Body of pancreas (tissue), 4 donors: ENCODE data around the gene PPP3R1. TPM values are rescaled to one million over a fixed set of nuclear protein-coding genes. Genes with fewer than 3 reads are reported as not detected.

ENCODE experiments used
- ATAC-seq: fragments of 150-250 bp; one replicate; pipeline ENCODE4 v1.9.1; 2016
- DNase-seq, 4 donors: peaks; one replicate each; pipeline ENCODE4 v3.0.0-alpha.2; 2019
- H3K27ac ChIP-seq, 4 donors: fragments of 200-600 bp; sonication (generic); 1 replicate in 3 of 4; 2 replicates in 1 of 4; pipeline versions ENCODE4 v1.5.1 to v1.6.1; 2016 to 2019; ENCODE audit warnings: mild to moderate bottlenecking in 1 of 4, mixed read lengths in 1 of 4, moderate library complexity in 1 of 4
- H3K27me3 ChIP-seq, 2 donors: fragments of 200-600 bp; sonication (generic); one replicate each; pipeline ENCODE4 v1.6.0; 2016; ENCODE audit warnings: mild to moderate bottlenecking in 1 of 2
- H3K36me3 ChIP-seq, 2 donors: fragments of 200-600 bp; sonication (generic); replicated peaks in 1 of 2; 2 replicates each; pipeline ENCODE4 v1.5.1; 2016; ENCODE audit warnings: low read depth in 2 of 2; ENCODE audit not compliant: insufficient read depth in 1 of 2
- H3K4me1 ChIP-seq: fragments of 200-600 bp; sonication (generic); one replicate; pipeline ENCODE4 v1.6.0; 2016
- H3K4me3 ChIP-seq, 2 donors: fragments of 200-600 bp; sonication (generic); 1 replicate in 1 of 2; 2 replicates in 1 of 2; pipeline ENCODE4 v1.5.1; 2016 to 2019
- H3K9me3 ChIP-seq, 3 donors: fragments of 200-600 bp; sonication (generic); 1 replicate in 2 of 3; 2 replicates in 1 of 3; pipeline ENCODE4 v1.5.1; 2016
- POLR2A ChIP-seq, 3 donors: fragments of 450-650 bp; IDR thresholded peaks; one replicate each; pipeline ENCODE4 v1.6.1; 2016; ENCODE audit warnings: antibody characterized with exemption in 3 of 3, mild to moderate bottlenecking in 2 of 3
- WGBS, 2 donors: methylation state at CpG; one replicate each; pipeline ENCODE4 v1.1.5; 2017; 5-methylcytosine and 5-hydroxymethylcytosine counted together
- intact Hi-C: fragments of 100-400 bp; cut with DNase I; formaldehyde crosslinking; loops from one replicate; pipeline ENCODE4 v1.15.1; 2023
- total RNA-seq, 2 donors: library from RNA; depleted of rRNA; stranded (reverse); fragments of >200 nt; gene quantifications; one replicate each; pipeline ENCODE4 v1.1.0, GENCODE V29; 2016
- TF ChIP-seq, protein P1 (sequence below), 7 experiments: fragments of 450-650 bp in 4 of 7; fragments of 200-600 bp in 3 of 7; sonication (generic) in 3 of 7; IDR thresholded peaks; one replicate each; pipeline ENCODE4 v1.5.1; 2016 to 2019; ENCODE audit warnings: antibody characterized with exemption in 7 of 7

The PPP3R1 gene
- total RNA-seq, 2 donors from 2014 or later, result 11.2 to 15.6 TPM

DNA sequence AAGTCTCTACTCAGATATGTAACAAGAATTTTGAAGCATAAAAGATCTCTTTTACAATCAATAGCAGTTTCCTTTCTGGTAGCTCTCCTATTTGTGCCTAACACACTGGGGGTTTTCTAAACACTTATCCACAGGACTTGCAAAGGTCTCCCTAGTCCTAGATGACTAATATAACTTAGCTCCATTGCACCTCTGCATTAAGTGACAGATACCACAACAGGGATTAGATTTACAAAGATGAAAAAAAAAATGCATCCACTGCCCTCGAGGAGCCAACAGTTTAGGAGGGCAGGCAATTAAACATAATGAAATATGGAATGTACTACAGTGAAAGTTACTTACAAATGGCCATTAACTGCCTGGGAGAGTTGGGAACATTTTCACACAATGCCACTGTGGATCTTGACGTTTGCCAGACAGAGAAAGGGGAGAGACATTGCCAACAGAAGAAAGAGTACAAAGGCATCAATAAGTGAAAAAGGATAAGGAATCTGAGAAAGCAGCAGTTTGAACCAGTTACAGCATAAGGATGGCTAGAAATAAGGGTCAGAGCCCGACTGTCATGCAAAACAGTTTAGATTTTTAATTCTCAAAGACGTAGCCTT lies 14.3 kb downstream of the PPP3R1 start:
- H3K27ac ChIP-seq, result no peak overlapping the region
- no peak overlapping the region for H3K4me3 ChIP-seq
- no peaks in the 10 kb centered on the region for H3K27me3 ChIP-seq
- intact Hi-C loops, result no loop called here
- ATAC-seq (no peak), DNase-seq (no peak)
- H3K36me3 ChIP-seq, result no peaks in the 10 kb centered on the region
- 29 to 32% methylated on average over 4 of the region's 4 CpGs for WGBS, 2 donors
- H3K4me1 ChIP-seq, result peaks cover 51% of the 10 kb centered on the region
- TF ChIP-seq, protein P1, sequence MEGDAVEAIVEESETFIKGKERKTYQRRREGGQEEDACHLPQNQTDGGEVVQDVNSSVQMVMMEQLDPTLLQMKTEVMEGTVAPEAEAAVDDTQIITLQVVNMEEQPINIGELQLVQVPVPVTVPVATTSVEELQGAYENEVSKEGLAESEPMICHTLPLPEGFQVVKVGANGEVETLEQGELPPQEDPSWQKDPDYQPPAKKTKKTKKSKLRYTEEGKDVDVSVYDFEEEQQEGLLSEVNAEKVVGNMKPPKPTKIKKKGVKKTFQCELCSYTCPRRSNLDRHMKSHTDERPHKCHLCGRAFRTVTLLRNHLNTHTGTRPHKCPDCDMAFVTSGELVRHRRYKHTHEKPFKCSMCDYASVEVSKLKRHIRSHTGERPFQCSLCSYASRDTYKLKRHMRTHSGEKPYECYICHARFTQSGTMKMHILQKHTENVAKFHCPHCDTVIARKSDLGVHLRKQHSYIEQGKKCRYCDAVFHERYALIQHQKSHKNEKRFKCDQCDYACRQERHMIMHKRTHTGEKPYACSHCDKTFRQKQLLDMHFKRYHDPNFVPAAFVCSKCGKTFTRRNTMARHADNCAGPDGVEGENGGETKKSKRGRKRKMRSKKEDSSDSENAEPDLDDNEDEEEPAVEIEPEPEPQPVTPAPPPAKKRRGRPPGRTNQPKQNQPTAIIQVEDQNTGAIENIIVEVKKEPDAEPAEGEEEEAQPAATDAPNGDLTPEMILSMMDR (IDR thresholded peaks at IDR 0.05), result no peak
- TF ChIP-seq POLR2A (IDR thresholded peaks at IDR 0.05), result no peak
- no peaks in the 10 kb centered on the region for H3K9me3 ChIP-seq

DNA sequence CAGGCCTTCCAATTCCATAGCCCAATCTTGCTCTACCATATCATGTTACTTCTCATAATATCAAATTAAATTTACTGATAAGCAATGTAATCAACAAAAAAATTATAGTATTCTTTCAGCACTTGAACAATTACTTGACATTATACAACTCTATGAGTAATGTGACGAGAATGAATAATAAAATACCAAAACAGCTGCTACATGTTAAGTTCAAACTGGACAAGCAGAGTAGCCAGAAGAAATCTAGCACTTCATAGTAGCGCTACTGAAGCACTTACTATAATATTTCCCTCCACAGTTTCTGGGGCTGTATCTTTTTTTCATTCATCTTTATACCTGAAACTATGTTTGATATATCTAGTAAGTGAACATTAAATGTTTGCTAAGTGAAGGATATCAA lies 14.9 kb downstream of the PPP3R1 start:
- H3K4me1 ChIP-seq, result peaks cover 55% of the 10 kb centered on the region
- TF ChIP-seq, protein P1 (IDR thresholded peaks at IDR 0.05), result no peak
- no peak for TF ChIP-seq POLR2A (IDR thresholded peaks at IDR 0.05)

DNA sequence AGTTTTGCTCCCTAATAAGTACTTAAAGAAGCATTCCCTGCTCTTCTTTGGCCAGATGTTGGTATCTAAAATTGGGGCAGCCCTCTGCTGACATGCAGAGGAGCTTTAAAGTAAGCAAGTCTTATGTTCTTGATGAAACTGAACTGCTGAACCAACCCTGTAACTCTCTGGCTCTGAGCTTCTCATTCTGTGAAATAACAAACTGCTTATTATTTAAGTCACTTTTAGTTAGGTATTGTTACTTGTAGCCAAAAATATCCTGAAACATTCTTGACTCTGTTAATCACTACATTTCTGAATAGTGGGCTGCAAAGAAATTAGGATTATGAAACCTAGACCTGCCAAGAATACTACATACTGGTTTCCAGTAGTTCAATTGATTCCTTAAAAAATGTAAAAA lies 15.5 kb downstream of the PPP3R1 start:
- no peak for TF ChIP-seq POLR2A (IDR thresholded peaks at IDR 0.05)
- TF ChIP-seq, protein P1 (IDR thresholded peaks at IDR 0.05), result no peak
- Histone ChIP-seq H3K4me3 (no peak overlapping the region), H3K27ac (no peak overlapping the region), H3K27me3 (no peaks in the 10 kb centered on the region), H3K36me3 (no peaks in the 10 kb centered on the region), H3K9me3 (no peaks in the 10 kb centered on the region), H3K4me1 (peaks cover 56% of the 10 kb centered on the region)
- intact Hi-C loops, result no loop called here
- ATAC-seq, result no peak
- DNase-seq, result no peak

More for the DNA sequence above, 14.9 kb downstream of the PPP3R1 start:
- H3K9me3 ChIP-seq, result no peaks in the 10 kb centered on the region
- H3K36me3 ChIP-seq, result no peaks in the 10 kb centered on the region
- H3K27me3 ChIP-seq, result no peaks in the 10 kb centered on the region
- no peak overlapping the region for H3K27ac ChIP-seq
- DNase-seq, result no peak
- H3K4me3 ChIP-seq, result no peak overlapping the region
- 78 to 87% methylated on average over 2 of the region's 2 CpGs for WGBS, 2 donors
- ATAC-seq, result no peak
- intact Hi-C loops, result no loop called here

DNA sequence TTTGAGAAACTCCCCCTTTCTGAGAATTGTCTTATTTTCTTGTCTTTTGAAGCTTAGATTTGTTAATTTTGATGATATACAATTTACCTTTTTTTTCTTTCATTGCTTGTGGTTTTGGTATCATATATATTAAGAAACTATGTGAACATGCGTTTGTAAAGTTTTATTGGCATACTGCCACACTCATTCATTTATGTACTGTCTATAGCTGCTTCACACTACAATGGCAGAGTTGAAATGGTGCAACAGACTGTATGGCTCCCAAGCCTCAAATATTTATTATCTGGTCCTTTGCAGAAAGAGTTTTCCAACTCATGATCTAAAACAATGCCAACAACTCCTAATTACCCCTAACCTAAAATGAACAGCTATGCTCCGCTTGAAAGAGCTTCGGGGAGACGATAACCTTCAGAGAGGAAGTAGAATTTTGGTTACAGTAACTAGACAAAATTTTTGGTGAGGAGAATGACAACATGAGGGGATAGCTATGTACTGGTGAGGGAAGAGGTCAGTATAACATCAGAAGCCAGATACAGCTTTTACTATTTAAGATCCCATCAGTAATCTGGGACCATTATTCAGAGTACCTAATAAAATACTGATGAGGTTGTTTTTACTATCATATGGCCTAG lies 16.1 kb downstream of the PPP3R1 start:
- DNase-seq, result no peak
- 55 to 69% methylated on average over 4 of the region's 4 CpGs for WGBS, 2 donors
- Histone ChIP-seq H3K36me3 (no peaks in the 10 kb centered on the region), H3K4me1 (peaks cover 53% of the 10 kb centered on the region), H3K27me3 (no peaks in the 10 kb centered on the region), H3K27ac (no peak overlapping the region), H3K4me3 (no peak overlapping the region), H3K9me3 (no peaks in the 10 kb centered on the region)
- ATAC-seq, result no peak
- intact Hi-C loops, result no loop called here
- TF ChIP-seq, protein P1 (IDR thresholded peaks at IDR 0.05), result no peak
- TF ChIP-seq POLR2A (IDR thresholded peaks at IDR 0.05), result no peak

DNA sequence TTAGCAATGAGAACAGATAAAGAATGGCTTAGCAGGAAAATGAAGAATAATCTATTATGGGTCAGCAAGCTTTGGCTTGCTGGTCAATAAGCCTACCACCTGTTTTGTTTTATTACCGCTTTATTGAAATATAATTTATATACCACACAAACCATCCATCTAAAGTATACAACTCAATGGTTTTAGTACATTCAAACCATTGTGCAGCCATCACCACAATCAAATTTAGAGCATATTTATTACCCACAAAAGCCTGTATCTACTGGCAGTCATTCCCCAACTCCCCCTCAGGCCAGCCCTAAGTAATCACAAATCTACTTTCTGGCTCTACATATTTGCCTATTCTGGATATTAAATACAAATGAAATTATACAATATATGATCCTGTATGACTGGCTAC lies 17.2 kb downstream of the PPP3R1 start:
- Histone ChIP-seq H3K4me3 (no peak overlapping the region), H3K27ac (no peak overlapping the region), H3K9me3 (no peaks in the 10 kb centered on the region), H3K4me1 (peaks cover 54% of the 10 kb centered on the region), H3K27me3 (no peaks in the 10 kb centered on the region), H3K36me3 (no peaks in the 10 kb centered on the region)
- TF ChIP-seq, protein P1 (IDR thresholded peaks at IDR 0.05), result no peak
- TF ChIP-seq POLR2A (IDR thresholded peaks at IDR 0.05), result no peak
- DNase-seq (no peak), ATAC-seq (no peak)
- intact Hi-C loops, result no loop called here
- 95 to 97% methylated on average over 1 of the region's 1 CpG for WGBS, 2 donors
